HG02870 (cell line): ENCODE data around the gene BRI3.

Source experiments
- ATAC-seq: cut with Tn5 transposase; IDR thresholded peaks from one replicate; pipeline ENCODE4 v1.9.1; 2021; ENCODE audit warnings: mild to moderate bottlenecking, moderate library complexity; ENCODE audit not compliant: unreplicated experiment

BRI3 gene

GRCh38 chr7:98280791-98281756, at the start of gene BRI3:
TSS of gene BRI3 (plus strand) at chr7:98281686. CDS start at chr7:98281796, 110 bp downstream.
- peak; percentile 77 for ATAC-seq

DNA sequence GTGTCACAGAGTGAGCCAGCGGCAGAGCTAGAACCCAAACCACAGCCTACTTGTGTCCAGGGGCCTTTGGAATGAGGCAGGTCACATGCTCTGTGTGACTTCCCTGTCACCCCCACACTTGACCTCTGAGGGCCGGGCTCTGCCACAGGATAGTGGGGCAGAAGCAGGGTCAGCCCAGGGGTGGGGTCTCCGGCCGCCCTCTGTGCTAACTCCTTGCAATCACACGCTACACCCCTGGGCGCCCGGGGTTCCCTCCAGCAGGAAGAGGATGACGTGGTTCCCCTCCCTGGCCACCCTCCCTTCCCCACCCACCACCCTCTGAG, 49.3 kb upstream of the BRI3 start:
- no peak for ATAC-seq

DNA sequence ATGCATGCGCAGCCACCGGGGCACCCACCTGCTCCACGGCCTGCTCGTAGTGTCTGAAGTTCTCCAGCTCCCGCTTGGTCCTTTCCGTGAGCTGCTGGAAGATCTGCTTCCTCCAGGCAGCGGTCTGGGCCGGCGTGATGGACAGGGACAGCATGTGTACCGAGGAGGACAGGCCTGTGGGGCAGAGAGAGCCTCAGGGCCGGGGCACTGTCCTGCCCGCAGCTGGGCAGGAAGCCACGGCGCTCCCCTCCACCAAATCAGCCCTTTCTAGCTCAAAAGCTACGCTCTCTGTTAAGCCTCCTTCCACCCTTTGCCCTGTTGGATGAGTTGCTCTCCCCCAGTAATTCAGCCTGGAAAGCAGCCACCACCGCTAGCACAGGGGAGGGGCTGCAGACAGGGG, 48.7 kb upstream of the BRI3 start:
- no peak for ATAC-seq

DNA sequence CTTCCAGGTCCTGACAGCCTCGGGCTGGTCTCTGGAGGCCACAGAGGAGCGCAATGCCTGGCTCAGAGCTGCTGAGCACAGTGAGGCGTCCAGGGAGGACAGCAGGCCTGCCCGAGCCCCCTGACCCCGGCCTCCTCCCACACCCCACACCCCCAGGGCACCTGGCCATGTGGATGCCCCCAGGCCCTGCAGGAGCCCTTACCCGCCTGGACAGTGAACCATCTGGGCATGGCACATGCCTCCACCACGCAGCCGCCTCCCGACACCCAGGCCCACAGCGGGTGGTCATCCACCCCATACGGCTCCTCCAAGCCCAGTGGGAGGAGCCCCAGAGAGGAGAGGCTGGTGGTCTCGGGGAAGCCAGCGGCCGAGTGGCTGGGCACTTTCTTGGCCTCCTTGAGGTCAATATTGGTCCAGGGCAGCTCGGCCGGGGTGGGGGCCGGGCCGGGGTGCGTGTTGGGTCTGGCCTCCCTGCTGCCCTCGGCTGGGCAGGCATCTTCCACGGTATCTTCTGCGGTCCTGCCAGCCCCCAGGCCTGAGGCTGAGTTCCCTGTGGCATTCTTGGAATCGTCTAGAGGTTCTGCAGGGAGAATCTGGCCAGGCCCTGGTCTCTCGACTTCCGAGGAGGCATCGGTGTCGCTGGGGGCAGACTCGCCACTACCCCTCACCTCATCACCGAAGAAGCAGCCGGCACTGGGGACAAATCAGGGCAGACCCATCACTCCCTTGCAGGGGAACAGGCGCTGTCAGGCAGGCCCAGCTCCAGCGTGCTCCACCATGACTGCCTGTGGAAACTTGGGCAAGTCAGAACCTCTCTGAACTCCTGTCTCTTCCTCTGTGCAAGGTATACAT, 48.0 kb upstream of the BRI3 start:
- no peak for ATAC-seq

GRCh38 chr7:98234429-98235147, 46.9 kb upstream of the BRI3 start:
- no peak for ATAC-seq

DNA sequence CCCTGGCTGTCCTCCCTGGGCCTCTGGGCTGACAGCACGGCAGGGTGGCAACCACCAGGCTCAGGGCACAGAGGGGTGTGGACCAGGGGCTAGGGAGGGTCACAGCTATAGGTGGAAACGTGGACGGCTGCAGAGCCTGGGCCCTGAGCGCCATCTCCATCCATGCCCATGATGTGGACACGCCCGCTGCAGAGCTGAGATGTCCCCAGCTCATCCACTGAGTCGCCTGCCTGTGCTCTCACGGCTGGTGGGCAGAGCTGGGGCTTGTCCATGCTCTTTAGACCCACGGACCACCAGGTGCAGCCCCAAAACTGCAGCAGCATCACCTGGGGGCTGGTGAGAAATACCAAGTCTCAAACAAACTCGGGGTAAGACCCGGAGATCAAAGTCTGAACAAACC, 45.6 kb upstream of the BRI3 start:
- no peak for ATAC-seq

- ATAC-seq, result no peak
These were observed 44.9 kb upstream of the BRI3 start for GRCh38 chr7:98236355-98237185.

DNA sequence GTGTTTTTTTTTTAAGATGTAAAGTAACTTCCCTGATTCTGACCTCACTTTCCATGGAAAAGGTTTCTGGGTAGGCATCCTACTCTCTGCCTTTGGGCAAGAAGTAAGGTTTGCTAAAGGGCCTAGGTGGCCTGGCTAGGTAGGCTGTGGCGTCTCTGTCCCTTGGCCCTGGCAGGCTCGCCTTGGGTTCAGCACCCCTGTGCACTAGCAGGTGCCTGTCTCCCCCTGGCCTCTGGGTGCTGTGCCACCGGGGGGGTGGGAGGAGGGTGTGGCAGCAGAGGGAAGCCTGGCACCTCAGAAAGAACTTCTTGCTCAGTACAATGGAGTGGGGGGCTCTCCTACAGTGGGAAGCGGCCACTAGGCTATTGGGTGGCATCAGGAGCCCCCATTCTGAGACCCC, 43.4 kb upstream of the BRI3 start:
- ATAC-seq, result no peak

- ATAC-seq, result no peak
These were observed 42.5 kb upstream of the BRI3 start for GRCh38 chr7:98238976-98239375.

DNA sequence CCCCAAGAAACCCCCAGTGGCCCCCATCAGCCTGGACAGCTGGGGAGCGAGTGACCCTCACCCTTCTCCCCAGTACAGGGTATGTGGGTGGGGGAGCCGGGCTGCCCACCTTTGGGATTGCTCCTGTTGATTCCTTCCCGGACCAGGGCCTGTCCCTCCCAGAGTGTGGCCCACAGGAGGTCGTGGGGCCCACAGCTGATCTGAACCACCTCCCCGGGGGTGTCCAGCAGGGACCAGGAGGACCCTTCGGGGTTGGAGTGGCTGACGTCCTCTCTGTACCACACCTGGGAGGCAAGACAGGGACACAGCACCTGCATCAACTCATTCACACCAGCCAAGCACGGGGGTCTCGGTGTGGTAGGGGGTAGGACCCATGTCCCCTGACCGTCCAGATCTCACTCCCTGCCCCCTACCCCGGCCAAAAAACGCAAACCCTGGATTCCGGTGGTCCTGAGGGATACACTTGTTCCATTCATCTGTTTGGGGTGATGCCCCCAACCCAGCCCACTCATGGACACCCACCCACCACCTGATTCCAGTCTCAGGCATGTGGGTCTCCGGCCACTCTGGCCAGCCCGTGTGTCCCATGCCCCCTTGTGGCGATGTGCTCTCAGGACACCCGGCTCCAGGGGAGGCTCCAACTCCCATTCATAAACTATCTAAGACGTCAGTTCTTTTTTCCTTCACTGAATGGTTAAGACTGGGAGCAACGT, 40.4 kb upstream of the BRI3 start:
- no peak for ATAC-seq

GRCh38 chr7:98241674-98242241, 39.7 kb upstream of the BRI3 start:
- no peak for ATAC-seq

DNA sequence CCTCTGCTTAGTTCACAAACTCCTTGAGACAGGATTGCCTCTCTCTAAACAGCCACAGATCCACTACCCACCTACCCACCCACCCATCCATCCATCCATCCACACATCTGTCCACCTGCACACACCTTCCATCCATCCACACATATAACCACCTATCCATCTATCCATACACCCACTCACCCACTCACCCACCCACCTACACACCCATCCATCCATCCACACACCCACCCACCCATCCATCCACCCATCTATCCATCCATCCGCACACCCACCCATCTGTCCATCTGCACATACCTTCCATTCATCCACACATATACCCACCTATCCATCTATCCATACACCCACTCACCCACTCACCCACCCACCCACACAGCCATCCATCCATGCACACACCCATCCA, 39.1 kb upstream of the BRI3 start:
- no peak for ATAC-seq

- ATAC-seq, result no peak
These were observed 38.6 kb upstream of the BRI3 start for GRCh38 chr7:98242934-98243333.

- no peak for ATAC-seq
These were observed 36.6 kb upstream of the BRI3 start for GRCh38 chr7:98244871-98245270.

GRCh38 chr7:98248156-98248555, 33.3 kb upstream of the BRI3 start:
- no peak for ATAC-seq

DNA sequence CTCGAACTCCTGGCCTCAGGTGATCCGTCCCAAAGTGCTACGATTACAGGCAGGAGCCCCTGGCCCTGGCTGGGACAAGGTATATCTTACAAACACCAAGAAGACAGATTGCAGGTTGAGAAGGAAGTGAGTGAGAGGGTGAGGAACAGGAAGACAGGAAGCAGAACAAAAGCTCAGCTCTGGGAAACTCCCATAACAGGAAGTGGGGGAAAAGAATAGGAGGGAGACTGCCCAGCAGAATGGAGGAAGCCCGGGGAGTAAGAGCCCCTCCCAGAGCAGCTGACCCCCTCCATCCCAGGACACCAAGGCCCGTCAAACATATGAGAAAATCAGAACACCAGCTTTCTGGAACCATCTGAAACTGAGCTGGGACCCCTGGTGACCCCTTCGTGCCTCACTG, 32.4 kb upstream of the BRI3 start:
- ATAC-seq, result no peak

- ATAC-seq, result no peak
These were observed 30.7 kb upstream of the BRI3 start for GRCh38 chr7:98250789-98251188.

GRCh38 chr7:98251231-98251600, 30.3 kb upstream of the BRI3 start:
- ATAC-seq, result peak; percentile 16

DNA sequence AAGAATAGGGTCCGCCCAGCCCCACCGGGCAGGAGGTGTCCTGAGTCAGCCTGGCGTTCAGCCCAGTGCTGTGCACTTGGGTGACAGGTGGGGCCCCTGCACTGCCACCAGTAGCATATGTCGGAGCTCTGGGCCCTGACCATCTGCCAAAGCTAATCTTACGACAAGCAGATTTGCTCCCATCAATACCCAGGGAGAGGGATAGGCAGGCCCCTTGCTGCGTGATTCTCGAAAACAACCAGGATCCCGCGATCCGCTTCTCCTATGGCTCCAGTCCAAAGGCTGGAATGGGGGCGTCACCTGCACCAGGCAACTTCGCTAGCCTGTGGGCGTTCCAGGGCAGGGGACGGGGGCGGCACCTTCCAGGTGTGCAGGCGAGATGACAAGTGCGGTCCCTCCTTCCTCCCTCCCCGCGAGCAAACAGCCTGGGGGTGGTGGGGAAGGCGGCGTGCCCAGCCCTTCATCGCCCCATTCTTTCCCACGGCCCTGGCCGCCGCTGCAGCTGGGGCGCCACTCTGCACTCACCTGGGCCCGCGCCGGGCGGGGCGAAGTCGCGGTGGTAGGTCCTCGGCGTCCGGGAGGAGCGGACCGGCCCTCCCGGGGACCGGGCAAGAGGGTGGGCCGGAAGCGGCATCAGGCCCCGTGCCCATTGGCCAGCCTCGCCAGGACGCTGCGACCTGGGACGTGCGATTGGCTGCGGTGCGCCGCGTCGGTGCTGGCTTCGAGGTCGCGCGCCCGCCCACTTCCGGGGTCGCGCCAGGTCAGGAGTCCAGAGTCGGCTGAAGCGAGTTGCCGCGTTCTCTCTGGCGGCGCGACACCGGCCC, 29.7 kb upstream of the BRI3 start, which contains the start of gene TECPR1:
TSS of gene TECPR1 (minus strand) at position 632 of the 824 bp plus-strand sequence. CDS start 6,086 bp downstream, outside the sequence.
- peak; percentile 96 for ATAC-seq
